Activated CD8-positive, alpha-beta memory T cell treated with anti-CD3 and anti-CD28 coated beads, Interleukin-2, amount 50 U/mL, for 24 hours (primary cell): ENCODE results near the gene EGFR.

Experiments
- DNase-seq: peaks from one replicate; pipeline ENCODE4 v3.0.0-alpha.2; 2020; ENCODE audit errors: extremely low read depth

EGFR gene

DNA sequence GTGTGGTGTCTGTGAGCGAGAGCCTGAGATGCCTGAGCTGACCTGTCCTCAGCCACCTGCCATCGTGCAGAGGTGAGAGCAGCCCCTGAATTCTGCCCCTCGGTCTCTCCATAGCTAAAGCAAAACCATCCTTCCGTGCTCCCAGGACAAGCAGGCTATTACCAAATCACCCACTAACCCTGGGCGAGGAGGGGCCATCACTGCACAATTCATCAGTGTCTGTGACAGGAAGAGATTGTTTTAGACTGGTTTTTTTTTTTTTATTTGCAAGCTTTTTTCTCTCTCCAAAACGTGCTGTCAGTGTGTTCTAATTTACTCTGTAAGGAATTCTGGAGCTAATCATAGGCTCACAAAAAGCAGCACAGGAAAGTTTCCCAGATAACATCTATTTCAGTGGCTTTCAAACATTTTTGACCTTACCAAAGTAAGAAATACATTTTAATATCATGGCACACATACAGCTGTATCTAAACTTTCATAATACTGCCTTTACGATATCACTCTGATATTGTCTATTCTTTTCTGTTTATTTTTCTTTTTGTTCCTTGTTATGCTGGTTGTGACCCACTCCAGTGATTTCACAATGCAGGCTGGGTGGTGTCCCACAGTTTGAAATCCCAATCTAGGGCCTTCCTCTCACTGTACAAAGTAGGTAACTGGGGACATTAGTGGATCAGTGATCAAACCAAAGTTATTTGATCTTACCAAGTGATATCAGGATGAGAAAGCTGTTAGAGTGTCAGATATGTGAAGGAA lies 62.8 kb downstream of the EGFR start:
- no peak for DNase-seq

DNA sequence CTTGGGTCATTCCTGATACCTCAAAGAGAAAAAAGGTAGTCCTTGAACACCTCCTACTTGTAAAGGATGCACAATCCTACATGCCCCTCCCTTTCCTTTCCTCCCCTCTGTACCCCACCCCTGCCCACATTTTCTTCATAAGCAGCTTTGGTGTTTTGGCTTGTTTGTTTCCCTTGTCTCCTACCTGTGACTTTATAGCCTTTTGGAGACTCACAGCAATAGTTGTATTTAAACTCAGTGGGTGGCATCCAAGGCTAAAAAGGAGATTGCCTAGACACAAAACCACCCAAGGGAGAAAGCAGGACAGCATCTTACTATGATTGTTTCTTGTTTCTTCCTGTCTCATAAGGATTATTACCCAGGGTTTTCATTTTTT lies 63.4 kb downstream of the EGFR start:
- DNase-seq, result no peak

DNA sequence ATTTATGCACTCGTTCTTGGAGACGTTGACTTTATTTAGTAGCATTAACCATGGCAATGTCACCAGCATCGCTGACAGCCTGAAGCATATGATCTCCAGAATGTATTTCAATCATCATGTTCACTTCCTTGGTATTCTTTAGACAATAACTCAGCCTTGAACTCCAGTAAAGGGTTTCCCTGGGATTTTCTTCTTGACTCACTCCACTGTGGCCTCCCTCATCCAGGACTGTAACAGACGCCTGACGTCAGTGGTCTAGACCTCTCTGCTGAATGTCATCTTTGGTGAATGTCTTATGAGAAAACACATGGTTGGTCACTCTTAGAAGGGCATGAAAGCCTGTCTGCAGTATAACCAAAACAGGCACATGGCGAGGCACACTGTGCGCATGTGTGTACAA lies 64.4 kb downstream of the EGFR start:
- DNase-seq, result no peak

DNA sequence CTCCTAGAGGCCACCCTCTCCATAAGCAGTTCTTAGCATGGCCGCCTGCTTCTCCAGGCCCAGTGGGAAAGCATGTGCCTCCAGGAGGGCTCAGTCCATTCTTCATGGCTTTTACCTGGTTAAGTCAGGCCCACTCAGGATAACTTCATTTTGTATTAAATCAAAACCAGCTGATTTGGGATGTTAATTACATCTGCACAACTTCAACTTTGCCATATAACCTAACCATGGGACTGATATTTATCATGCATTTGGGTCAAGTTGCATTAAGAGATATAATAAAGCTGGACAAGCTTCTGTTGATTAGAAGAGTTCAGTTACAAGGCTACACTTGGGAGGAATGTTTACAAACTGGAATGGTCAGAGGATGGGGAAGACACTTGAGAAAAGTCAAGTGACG lies 65.5 kb downstream of the EGFR start:
- no peak for DNase-seq

DNA sequence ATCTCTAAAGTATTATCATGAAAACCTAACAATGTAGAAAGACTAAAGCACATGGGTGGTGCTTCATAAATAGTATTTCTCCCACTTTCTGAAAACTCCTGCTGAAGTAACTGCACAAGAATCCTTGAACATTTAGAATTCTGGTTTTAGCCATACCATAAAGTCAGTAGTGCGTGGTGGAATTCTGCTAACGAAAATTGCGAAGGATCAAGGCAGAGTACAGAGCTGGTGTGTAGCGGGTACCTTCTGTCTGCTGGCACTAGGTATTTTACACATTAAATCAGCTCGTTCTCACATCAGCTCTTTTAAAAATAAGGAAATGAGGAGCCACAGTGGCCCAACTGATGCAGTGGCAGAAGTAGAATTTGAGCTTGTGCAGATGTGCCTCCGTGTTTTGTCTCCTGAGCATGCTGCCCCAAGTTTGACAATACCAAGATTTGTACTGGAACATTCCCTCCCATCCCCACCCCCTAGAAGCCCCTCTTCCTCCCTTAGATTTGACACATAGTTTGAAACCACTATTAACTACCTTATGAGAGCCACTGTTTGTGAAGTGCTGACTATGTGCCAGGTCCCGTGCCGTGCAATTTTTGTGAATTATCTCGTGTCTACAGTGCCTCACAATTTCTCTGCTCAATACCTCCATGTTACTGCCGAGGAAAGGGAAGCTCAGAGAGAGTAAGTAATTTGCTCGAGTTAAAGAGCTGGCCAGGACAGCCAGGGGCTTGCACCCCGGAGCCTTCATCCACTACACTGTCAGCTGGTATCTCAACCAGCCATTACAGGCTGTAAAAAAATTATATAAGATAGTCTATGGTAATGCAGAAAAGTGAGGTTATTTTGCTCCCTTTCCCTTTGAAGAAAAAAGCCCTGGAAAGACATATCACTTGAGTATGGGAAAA lies 66.9 kb downstream of the EGFR start:
- DNase-seq, result no peak

DNA sequence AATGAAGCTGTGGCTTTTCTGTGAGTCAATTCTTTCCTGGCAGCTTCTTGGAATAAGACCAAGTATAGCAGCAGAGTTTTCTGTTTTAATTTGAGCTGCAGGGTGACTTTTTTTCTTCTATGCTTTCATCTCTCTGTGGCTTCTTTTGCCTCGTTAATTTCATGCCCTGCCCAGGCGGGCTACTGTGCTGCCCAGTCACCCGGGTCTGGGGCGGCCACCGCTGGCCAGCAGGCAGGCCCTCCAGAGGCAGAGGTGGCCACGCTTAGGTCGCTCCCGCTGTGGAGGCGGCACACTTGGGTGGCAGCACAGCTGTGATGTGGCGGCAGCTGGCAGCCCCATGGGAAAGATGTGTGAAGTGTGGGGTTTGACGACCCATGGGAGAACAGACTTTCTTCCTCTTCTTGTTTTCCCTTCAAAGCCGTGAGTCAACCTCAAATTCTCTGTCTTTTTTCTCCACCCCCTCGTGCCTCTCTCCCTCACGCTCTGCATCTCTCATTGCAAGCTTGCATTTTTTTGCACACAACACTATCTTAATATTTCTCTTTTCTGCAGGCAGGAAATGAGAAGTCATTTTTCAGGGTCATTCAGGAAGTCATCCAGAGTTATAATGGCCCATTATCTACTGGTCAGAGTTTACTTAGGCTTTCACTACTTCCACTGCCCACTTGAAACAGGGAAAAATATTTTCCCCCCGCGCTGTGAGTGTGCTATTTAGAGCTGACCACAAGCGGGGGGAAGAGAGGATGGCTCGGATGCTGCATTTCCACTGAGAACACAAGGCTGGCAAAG lies 67.8 kb downstream of the EGFR start:
- DNase-seq, result no peak

DNA sequence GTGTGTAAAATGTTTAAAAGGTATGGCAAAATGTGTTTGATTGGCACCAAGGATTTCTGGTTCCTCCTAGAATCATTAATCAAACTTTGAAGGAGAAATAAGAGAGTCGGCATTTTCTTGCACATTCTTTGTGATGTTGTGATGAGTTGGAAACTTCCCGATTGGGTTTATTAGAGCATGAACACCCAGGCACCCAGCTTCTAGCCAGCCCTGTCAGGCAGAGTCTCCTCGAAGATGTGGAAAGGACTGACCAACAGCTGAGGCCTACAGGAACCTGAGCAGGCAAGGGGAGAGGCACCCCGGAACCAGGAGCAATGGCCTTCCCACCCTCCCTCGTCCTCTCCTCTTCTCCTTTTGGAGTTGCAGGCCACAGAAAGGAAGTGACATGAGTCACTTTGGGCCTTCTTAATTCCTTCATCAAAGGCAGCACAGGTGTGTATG lies 68.7 kb downstream of the EGFR start:
- DNase-seq, result no peak

DNA sequence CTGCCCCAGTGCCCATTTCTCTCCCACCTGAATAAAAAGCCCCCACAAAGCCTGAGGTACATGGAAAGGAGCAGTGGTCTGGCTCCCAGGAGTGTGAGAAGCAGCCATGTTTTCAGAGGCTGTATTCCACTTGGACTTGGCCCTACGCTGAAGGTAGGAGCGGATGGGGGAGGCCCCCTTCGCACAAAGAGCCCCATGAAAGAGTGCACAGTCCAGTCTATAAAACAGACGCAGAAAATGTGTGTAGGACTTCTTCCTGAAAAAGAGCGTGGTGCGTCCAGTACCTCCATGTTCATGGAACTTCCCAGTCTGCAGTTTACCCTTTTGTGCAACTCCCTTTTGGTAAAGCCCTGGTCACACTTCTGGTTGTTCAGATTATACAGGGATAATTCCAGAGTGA lies 69.3 kb downstream of the EGFR start:
- no peak for DNase-seq

DNA sequence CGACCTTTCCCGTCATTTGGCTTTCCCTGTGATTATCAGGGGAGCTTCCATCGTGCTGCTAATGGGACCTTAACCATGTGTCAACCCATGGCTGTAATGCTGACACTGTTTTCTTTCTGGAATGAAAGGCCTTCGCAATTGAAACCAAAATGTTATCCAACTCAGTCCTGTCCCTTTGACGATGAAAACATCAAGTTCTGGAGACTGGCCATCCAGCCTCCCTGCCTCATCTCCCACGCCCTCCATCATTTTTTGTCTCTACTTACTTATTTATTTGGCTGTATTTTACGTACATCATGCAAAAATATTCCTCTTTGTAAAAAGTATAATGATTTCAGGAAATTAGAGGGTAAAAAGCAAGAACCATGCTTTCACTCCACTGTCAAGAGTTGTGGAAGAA lies 69.8 kb downstream of the EGFR start:
- no peak for DNase-seq

DNA sequence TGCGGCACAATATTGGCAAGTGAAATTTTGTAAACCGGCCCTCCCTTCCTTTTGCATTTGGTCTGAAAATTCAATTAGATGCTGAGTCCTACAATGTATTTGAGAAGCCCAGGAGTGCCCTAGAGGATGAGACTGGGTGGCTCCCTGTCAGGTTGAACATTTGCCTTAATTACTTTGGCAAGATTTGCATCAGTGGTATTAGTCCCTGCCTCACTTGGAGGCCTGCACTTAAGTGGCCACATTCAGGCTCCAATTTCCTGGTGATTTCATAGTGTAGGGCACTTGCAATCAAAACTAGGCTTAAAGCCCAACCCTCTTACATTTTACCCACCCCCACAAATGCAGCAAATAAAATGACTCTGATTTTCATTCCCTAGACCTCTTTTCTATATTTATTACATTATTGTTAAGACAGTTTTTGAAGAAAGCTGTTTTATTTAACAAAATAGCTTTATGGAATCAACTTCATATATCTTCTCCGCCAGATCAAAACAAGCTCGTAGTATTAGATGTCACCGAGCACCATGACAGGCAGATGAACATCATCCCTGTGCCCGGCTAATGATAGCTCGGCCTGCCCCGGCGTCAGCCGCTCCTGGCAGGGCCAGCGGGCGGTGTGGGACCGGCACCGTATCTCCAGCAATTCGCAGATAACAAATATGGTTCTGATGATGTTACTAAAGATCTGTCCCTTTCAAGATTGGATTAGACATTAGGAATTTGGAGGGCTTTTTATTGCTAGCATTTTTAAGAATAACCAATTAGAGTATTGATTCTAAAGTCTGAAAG lies 73.6 kb downstream of the EGFR start:
- no peak for DNase-seq

DNA sequence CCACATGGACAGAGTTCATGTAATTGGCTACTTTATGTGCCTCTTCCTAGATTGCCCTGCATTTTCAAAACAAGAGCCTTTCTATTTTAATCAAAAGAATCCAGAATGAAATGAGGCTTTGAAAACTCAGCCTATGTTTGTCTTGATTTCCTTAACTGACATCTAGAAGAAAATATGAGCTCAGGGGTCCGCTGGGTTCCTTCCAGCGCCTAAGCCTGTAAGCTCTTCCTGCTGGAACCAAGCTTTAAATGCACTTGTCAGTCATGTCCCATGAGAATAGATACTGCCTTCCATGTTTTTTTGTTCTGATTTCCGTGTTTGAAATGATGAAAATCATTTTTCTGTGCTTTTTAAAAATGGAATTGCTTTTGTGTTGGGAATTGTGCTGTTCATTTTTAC lies 74.2 kb downstream of the EGFR start:
- DNase-seq, result no peak

DNA sequence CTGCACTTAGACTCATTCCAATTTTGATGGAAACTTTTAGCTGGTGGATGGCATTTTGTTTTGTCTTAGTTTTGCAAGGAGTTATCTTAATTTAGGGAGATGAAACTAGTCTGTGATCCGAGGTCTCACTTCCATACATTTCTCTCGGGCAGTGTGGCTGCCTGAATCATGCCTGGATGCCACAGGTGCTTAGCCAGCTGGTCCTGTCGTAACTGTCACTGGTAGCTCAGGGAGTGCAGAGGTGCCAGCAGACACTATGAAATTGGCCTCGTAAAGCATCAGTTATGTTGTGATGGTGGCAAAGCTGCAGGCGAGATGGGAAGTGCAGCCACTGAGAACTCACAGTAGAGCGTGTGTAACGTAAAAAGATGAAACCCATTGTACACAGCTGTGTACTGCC lies 74.9 kb downstream of the EGFR start:
- DNase-seq, result no peak

DNA sequence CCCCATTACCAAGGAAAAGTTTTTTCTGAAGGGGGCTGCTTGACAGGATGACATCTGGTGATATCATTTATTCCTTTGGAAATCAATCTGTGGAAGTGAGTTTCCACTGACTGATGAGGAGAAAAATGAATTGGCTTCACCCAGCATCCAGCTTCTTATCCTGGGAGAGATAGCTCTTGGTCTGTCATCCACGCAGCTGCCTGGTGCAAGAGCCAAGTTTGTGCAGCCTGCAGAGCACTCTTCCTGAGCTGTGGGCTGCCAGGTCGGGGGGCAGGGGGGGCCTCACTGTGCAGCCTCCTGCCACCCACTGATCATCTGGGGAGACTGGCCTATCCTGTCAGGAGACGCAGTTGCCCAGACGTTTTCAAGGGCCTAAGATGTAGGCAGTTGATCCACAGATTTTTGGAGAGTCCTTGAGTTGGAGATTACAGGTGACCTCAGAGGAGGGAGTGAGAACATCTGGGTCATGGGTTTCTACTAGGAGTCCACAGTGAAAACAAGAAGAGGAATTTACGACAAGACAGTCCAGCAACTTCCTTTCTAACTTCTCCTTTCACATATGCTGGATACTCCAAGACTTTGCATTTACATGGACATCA lies 75.4 kb downstream of the EGFR start:
- no peak for DNase-seq

DNA sequence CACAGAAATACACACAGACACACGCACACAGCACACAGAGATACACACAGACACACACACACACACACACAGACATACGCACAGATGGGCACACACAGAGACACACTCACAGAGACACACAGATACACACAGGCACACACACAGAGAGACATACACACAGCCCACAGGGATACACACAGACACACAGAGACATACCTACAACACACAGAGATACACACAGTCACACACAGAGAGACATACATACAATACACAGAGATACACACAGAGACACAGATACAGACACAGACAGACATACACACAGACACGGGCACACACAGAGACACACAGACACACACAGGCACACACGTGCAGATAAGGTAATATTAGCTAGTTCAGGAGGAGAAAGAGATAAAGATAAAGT lies 76.9 kb downstream of the EGFR start:
- no peak for DNase-seq

DNA sequence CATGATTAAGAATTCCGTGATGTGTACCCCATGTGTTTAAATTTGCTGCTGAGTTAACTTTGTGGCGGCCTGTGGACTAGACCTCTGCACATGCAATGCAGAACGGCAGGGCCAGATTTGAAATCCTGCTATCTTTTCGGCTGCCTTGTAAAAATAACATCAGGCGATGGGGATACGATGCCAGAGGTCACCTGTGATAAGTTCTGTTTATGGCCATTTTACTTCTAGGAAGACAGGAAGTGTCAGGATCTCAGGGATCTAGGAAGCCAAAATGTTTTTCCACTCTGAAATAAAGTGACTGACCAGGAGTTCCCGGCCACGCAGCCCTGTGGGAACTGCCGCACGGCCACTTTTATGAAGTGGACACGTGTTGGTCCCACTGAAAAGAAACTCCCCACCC lies 77.5 kb downstream of the EGFR start:
- DNase-seq, result no peak

DNA sequence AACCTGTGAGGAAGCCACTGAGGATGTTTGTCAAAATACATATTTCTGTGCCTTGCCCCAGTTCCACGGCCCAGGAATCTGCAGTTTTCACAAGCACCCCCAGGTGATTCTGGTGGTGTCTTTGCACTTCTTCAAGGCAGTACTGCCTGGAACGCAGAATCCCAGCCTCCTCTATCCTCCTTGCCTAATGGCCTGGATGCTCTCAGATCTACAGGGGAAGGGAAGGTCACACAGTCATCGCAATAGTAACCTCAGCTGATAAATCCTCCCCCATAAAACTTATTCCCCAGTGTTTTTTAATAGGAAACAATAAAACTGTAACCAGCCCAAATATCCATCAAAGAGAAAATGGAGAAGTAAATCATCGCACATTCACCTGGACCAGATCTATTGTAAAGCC lies 78.3 kb downstream of the EGFR start:
- DNase-seq, result no peak

DNA sequence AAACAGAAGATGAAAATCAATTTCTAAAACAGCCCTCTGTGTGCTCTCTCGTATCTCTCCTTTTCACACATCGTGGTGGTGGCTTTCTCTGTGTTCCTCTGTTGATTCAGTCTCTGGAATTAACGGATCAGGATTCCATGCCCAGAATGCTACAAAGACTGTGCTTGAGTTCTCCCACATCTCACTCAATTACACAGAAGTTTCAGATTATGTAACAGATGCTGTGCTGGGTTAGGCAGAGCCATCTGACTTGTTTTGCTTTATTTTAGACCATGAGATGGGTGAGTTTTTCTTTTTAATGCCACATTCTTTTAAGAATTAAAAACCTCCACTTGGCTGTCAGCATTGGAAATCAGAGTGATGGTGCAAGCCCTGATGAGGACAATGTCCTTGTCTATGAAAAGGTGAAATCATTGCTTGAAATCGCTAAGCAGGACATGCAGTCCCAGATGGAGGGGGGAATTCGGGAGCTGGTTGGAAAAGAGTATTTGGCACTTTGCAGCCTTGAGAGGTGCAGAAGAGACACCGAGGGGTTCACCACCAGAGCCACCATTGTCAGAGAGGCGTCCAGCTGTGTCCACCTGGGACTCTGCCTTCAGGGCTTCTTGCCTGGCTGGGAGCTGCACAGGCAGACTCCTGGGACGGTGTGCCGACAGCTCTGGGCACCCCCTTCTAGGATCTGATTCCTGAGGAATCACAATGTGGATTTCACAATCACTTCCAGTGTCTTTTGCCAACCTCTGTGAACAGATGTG lies 80.4 kb downstream of the EGFR start:
- DNase-seq, result no peak

DNA sequence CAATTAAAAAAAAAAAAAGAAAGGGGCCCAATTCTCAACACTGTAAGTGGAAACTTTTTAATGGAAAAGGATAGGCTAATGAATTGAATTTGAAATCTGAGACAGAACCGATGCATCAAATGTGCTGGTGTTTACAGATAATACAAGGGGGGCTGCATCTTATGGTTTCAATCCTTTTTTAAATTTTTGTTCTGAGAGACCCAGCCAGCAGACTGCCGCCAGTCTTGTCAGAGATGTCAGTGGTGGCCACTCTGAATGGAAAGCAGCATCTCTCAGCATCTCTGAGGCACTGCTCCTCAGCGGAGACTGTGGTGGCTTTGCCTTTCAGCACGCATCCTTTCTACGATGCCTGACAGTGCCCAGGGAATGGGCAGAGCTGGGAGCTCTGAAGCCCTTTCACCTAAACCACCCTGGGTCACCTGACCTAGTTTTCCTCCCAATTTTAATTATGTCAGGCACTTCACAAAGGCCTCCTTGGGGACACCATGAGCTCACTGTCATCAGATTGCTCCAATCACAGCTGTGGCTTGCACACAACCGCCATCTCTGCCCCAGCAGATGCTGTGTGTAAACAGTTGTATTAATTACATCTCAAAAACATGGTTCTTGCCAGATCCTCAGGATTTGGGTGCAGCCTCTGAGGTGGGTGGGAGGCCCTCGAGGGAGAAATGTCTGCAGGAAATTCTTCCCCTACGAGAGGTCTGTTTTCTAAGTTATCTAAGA lies 81.2 kb downstream of the EGFR start:
- DNase-seq, result no peak

DNA sequence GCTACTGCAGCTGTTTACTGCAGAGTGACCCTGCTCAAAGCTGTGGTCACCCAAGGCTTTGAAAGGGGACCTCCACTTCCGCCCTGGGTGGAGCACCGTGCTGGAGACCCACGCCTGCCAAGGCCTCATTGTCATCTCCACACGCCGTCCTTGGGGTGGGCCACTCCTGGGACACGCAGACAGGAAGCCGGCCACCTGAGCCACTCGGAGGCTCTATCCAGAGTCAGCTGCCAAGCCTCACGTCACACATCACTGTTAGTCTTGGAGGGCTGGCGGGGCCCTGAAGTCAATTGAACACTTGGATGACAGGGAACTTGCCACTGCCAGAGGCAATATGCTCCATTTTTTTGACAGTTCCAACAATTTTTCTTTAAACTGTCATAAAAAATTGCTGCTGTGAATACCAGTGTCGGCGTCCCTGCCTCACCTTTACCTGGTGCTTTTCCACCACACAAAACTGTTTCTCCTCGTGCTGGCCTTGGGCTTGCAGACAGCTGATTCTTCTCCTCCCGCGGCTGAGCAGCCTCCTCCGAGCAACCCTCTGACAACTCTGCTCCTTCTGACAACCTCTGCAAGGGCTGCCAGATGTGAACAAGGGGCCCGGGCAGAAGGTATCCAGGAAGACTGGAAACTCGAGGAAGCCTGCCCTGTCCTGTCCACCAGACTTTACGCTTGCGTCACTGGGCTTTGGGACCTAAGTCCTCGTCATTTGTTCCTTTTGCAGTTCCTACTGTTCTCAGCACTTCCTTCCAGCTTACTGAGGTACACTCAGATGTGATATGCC lies 81.9 kb downstream of the EGFR start:
- DNase-seq, result no peak
